ENCODE measurements around the gene ASB17. TPM values are rescaled to one million over a fixed set of nuclear protein-coding genes. Genes with fewer than 3 reads are reported as not detected.
"Not testable (repeated sequence)": the region's sequence is repeated elsewhere in the genome, so short reads cannot be mapped to it uniquely, and the experiment has no call there.

ASB17 gene
- total RNA-seq (not detected), polyA plus RNA-seq (ENCODE audit: insufficient read length in 2 of 2) (not detected)
- long read RNA-seq, donor 1 = 0 reads
- long read RNA-seq, donor 2 = 0 reads
- long read RNA-seq, donor 3 = 0 reads
- long read RNA-seq, donor 4 = 0 reads

- Histone ChIP-seq H3K9me3 (ENCODE audit: control insufficient read depth, insufficient read depth, low read length) (no peaks in the 10 kb centered on the region), H3K4me1 (ENCODE audit: control insufficient read depth, insufficient read depth, low read length) (no peaks in the 10 kb centered on the region), H3K27ac (ENCODE audit: low read depth, low read length) (no peak within 1 kb of the TSS), H3K36me3 (ENCODE audit: control insufficient read depth, insufficient read depth, low read length) (no peaks in the 10 kb centered on the region), H3K4me3 (ENCODE audit: low read depth, low read length) (no peak within 1 kb of the TSS), H3K27me3 (ENCODE audit: control insufficient read depth, insufficient read depth, low read length) (no peaks in the 10 kb centered on the region)
- WGBS (ENCODE audit: insufficient coverage) = no CpG with 5 or more reads among the region's 1 CpG
- DNase-seq (ENCODE audit: low read depth in 4 of 6, low spot score in 6 of 6) = no peak
Observed at GRCh38 chr1:75932304-75932703, at the start of gene ASB17. Gene ASB17, minus strand, starts transcription at chr1:75932404. Its CDS starts 113 bp downstream, at chr1:75932291.

GRCh38 chr1:75980972-75981897 is 49.0 kb upstream of the ASB17 start:
- H3K36me3 ChIP-seq (ENCODE audit: control insufficient read depth, insufficient read depth, low read length) = no peaks in the 10 kb centered on the region
- no peaks in the 10 kb centered on the region for H3K4me1 ChIP-seq (ENCODE audit: control insufficient read depth, insufficient read depth, low read length)
- H3K4me3 ChIP-seq (ENCODE audit: low read depth, low read length) = no peak overlapping the region
- no peaks in the 10 kb centered on the region for H3K27me3 ChIP-seq (ENCODE audit: control insufficient read depth, insufficient read depth, low read length)
- 88% methylated on average over 4 of the region's 6 CpGs for WGBS (ENCODE audit: insufficient coverage)
- H3K27ac ChIP-seq (ENCODE audit: low read depth, low read length) = no peak overlapping the region
- DNase-seq (ENCODE audit: low read depth in 4 of 6, low spot score in 6 of 6) = no peak
- H3K9me3 ChIP-seq (ENCODE audit: control insufficient read depth, insufficient read depth, low read length) = no peaks in the 10 kb centered on the region

- no peak for DNase-seq (ENCODE audit: low read depth in 4 of 6, low spot score in 6 of 6)
- Histone ChIP-seq H3K4me1 (ENCODE audit: control insufficient read depth, insufficient read depth, low read length) (no peaks in the 10 kb centered on the region), H3K27ac (ENCODE audit: low read depth, low read length) (no peak overlapping the region), H3K36me3 (ENCODE audit: control insufficient read depth, insufficient read depth, low read length) (no peaks in the 10 kb centered on the region), H3K9me3 (ENCODE audit: control insufficient read depth, insufficient read depth, low read length) (peaks cover 1% of the 10 kb centered on the region), H3K4me3 (ENCODE audit: low read depth, low read length) (no peak overlapping the region), H3K27me3 (ENCODE audit: control insufficient read depth, insufficient read depth, low read length) (no peaks in the 10 kb centered on the region)
Observed at GRCh38 chr1:75970631-75971030, 38.4 kb upstream of the ASB17 start.

- Histone ChIP-seq H3K4me1 (ENCODE audit: control insufficient read depth, insufficient read depth, low read length) (no peaks in the 10 kb centered on the region), H3K27ac (ENCODE audit: low read depth, low read length) (no peak overlapping the region), H3K4me3 (ENCODE audit: low read depth, low read length) (no peak overlapping the region), H3K36me3 (ENCODE audit: control insufficient read depth, insufficient read depth, low read length) (no peaks in the 10 kb centered on the region), H3K27me3 (ENCODE audit: control insufficient read depth, insufficient read depth, low read length) (no peaks in the 10 kb centered on the region), H3K9me3 (ENCODE audit: control insufficient read depth, insufficient read depth, low read length) (peaks cover 1% of the 10 kb centered on the region)
- 88% methylated on average over 2 of the region's 3 CpGs for WGBS (ENCODE audit: insufficient coverage)
- no peak for DNase-seq (ENCODE audit: low read depth in 4 of 6, low spot score in 6 of 6)
Observed at GRCh38 chr1:75969550-75969949, 37.3 kb upstream of the ASB17 start.

- DNase-seq (ENCODE audit: low read depth in 4 of 6, low spot score in 6 of 6) = no peak
- WGBS (ENCODE audit: insufficient coverage) = no CpG with 5 or more reads among the region's 1 CpG
- Histone ChIP-seq H3K4me1 (ENCODE audit: control insufficient read depth, insufficient read depth, low read length) (no peaks in the 10 kb centered on the region), H3K9me3 (ENCODE audit: control insufficient read depth, insufficient read depth, low read length) (peaks cover 1% of the 10 kb centered on the region), H3K36me3 (ENCODE audit: control insufficient read depth, insufficient read depth, low read length) (no peaks in the 10 kb centered on the region), H3K27me3 (ENCODE audit: control insufficient read depth, insufficient read depth, low read length) (no peaks in the 10 kb centered on the region), H3K27ac (ENCODE audit: low read depth, low read length) (no peak overlapping the region), H3K4me3 (ENCODE audit: low read depth, low read length) (no peak overlapping the region)
Observed at GRCh38 chr1:75967719-75968118, 35.5 kb upstream of the ASB17 start.

- DNase-seq (ENCODE audit: low read depth in 4 of 6, low spot score in 6 of 6) = no peak
- no peak overlapping the region for H3K27ac ChIP-seq (ENCODE audit: low read depth, low read length)
- peaks cover 1% of the 10 kb centered on the region for H3K9me3 ChIP-seq (ENCODE audit: control insufficient read depth, insufficient read depth, low read length)
- no peaks in the 10 kb centered on the region for H3K36me3 ChIP-seq (ENCODE audit: control insufficient read depth, insufficient read depth, low read length)
- H3K4me3 ChIP-seq (ENCODE audit: low read depth, low read length) = no peak overlapping the region
- H3K27me3 ChIP-seq (ENCODE audit: control insufficient read depth, insufficient read depth, low read length) = no peaks in the 10 kb centered on the region
- no peaks in the 10 kb centered on the region for H3K4me1 ChIP-seq (ENCODE audit: control insufficient read depth, insufficient read depth, low read length)
Observed at GRCh38 chr1:75964760-75965408, 32.7 kb upstream of the ASB17 start.

- H3K27me3 ChIP-seq (ENCODE audit: control insufficient read depth, insufficient read depth, low read length); H3K27ac ChIP-seq (ENCODE audit: low read depth, low read length); H3K9me3 ChIP-seq (ENCODE audit: control insufficient read depth, insufficient read depth, low read length); H3K36me3 ChIP-seq (ENCODE audit: control insufficient read depth, insufficient read depth, low read length); DNase-seq (ENCODE audit: low read depth in 4 of 6, low spot score in 6 of 6); H3K4me1 ChIP-seq (ENCODE audit: control insufficient read depth, insufficient read depth, low read length); H3K4me3 ChIP-seq (ENCODE audit: low read depth, low read length): not testable (repeated sequence)
- WGBS (ENCODE audit: insufficient coverage) = 97% methylated on average over 4 of the region's 10 CpGs
Observed at GRCh38 chr1:75964110-75964759, 32.0 kb upstream of the ASB17 start.

- H3K4me1 ChIP-seq (ENCODE audit: control insufficient read depth, insufficient read depth, low read length) = no peaks in the 10 kb centered on the region
- no peaks in the 10 kb centered on the region for H3K27me3 ChIP-seq (ENCODE audit: control insufficient read depth, insufficient read depth, low read length)
- H3K36me3 ChIP-seq (ENCODE audit: control insufficient read depth, insufficient read depth, low read length) = no peaks in the 10 kb centered on the region
- DNase-seq (ENCODE audit: low read depth in 4 of 6, low spot score in 6 of 6) = no peak
- H3K4me3 ChIP-seq (ENCODE audit: low read depth, low read length) = no peak overlapping the region
- H3K9me3 ChIP-seq (ENCODE audit: control insufficient read depth, insufficient read depth, low read length) = no peaks in the 10 kb centered on the region
- no peak overlapping the region for H3K27ac ChIP-seq (ENCODE audit: low read depth, low read length)
Observed at GRCh38 chr1:75954586-75954985, 22.4 kb upstream of the ASB17 start.

- Histone ChIP-seq H3K27me3 (ENCODE audit: control insufficient read depth, insufficient read depth, low read length) (no peaks in the 10 kb centered on the region), H3K36me3 (ENCODE audit: control insufficient read depth, insufficient read depth, low read length) (no peaks in the 10 kb centered on the region), H3K4me3 (ENCODE audit: low read depth, low read length) (no peak overlapping the region), H3K27ac (ENCODE audit: low read depth, low read length) (no peak overlapping the region), H3K4me1 (ENCODE audit: control insufficient read depth, insufficient read depth, low read length) (no peaks in the 10 kb centered on the region), H3K9me3 (ENCODE audit: control insufficient read depth, insufficient read depth, low read length) (no peaks in the 10 kb centered on the region)
- DNase-seq (ENCODE audit: low read depth in 4 of 6, low spot score in 6 of 6) = no peak
- WGBS (ENCODE audit: insufficient coverage) = 59% methylated on average over 2 of the region's 4 CpGs
Observed at GRCh38 chr1:75953461-75953860, 21.3 kb upstream of the ASB17 start.

Data from spinal cord (tissue), 10 donors.